GM12874 (cell line): ENCODE data around the gene NRM.
A peak's percentile ranks its signal among the peaks of the same experiment; 100 is the strongest.

Experiments used
- TF ChIP-seq, protein P1 (sequence below): IDR thresholded peaks from 2 replicates; pipeline ENCODE4 v1.5.1; 2011; ENCODE audit warnings: low read depth, mild to moderate bottlenecking, control low read depth, low read length, moderate library complexity; ENCODE audit not compliant: insufficient read depth

The NRM gene, protein sequence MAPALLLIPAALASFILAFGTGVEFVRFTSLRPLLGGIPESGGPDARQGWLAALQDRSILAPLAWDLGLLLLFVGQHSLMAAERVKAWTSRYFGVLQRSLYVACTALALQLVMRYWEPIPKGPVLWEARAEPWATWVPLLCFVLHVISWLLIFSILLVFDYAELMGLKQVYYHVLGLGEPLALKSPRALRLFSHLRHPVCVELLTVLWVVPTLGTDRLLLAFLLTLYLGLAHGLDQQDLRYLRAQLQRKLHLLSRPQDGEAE

DNA sequence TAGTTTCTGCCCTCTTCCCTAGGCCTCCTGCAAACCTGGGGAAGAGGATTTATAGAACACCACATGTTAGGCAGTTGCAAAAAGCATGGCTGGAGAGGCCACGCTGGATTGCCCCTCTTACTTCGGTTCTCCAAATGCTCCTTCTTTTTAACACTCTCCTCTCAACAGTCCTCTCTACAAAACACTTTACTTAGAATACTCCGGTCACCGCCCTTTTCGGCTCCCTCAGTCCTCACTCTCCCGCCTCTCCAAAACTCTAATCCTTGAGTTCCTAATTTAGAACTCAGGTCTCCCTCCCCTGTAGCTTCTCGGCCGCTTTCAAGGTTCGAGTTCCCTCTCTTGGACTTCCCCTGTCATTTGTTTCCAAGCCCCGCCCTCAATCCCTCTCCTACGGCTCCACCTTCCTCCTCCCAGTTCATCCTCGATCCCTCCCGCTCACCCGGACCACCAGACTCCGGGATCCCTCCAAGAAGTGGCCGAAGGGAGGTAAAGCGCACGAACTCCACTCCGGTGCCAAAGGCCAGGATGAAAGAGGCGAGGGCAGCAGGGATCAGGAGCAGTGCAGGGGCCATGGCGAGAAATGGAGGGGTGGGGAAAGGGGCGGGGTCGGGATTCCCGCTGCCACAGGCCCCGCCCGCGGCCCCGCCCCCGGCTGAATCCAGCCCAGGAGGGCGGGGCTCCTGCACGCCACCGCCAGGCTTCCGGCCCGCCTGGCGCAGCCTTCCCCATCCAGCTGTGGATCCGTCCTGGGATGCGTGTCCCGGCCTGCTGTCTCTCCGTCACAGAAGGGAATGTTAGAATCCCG is at the start of gene NRM:
Gene NRM, minus strand, starts transcription at position 582 of the 805 bp plus-strand sequence. Its CDS starts 10 bp downstream, at position 572.
- TF ChIP-seq, protein P1, sequence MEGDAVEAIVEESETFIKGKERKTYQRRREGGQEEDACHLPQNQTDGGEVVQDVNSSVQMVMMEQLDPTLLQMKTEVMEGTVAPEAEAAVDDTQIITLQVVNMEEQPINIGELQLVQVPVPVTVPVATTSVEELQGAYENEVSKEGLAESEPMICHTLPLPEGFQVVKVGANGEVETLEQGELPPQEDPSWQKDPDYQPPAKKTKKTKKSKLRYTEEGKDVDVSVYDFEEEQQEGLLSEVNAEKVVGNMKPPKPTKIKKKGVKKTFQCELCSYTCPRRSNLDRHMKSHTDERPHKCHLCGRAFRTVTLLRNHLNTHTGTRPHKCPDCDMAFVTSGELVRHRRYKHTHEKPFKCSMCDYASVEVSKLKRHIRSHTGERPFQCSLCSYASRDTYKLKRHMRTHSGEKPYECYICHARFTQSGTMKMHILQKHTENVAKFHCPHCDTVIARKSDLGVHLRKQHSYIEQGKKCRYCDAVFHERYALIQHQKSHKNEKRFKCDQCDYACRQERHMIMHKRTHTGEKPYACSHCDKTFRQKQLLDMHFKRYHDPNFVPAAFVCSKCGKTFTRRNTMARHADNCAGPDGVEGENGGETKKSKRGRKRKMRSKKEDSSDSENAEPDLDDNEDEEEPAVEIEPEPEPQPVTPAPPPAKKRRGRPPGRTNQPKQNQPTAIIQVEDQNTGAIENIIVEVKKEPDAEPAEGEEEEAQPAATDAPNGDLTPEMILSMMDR: no peak

DNA sequence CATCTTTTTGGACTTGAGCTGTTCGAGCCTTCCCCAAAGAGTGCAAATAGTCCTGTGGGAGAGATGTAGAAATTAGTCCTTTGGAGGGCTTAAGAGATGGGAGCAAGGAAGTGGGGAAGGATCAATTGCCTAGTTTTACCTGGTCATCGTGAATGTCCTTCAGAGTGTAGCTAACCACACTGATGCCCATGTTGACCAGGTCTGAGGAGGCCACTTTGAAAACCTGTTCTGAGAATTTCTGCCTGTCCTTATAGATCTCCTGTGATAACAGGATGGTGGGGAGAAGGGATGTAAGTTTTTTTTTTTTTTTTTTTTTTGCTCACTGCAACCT is 49.7 kb upstream of the NRM start:
- TF ChIP-seq, protein P1: no peak

DNA sequence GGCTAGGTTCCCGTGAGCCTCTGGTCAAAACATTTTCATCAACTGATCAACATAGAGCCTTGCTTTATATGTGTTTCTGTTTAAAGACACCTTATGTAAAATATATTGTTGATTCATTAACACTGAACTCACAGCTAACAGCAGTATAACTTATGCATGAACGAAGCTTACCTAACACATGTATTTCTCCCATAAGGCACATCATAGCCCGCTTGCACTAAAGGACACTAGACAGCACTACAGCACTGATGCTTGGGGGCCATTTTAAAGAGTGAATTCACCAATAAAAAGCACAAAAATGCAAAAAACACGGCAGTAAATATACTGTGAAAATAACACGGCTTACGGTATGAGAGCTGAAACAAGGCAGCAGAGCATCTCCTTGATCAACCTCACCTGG is 47.7 kb upstream of the NRM start:
- TF ChIP-seq, protein P1: no peak

DNA sequence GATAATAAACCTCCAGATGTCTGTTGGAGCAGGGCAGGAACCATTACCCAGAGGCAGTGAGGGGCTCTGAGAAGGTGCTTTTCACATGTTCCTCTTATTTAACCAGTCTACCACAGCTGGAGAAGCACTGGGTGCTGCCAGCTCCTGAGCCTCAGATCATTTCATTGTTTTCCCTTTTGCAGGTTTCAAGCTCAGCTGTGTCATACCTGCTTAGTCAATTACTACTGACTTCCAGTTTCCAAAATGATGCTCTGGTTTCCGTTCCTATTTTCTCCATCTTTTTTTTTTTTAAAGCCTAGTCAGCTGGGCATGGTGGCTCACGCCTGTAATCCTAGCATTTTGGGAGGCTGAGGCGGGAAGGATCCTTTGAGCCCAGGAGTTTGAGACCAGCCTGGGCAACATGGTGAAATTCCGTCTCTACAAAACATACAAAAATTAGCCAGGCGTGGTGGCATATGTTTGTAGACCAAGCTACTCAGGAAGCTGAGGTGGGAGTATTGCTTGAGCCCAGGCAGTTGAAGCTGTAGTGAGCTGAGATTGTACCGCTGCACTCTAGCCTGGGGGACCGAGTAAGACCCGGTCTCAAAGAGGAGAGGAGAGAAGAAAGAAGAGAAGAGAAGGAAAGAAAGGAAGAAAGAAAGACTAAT is 45.0 kb upstream of the NRM start:
- TF ChIP-seq, protein P1: no peak

DNA sequence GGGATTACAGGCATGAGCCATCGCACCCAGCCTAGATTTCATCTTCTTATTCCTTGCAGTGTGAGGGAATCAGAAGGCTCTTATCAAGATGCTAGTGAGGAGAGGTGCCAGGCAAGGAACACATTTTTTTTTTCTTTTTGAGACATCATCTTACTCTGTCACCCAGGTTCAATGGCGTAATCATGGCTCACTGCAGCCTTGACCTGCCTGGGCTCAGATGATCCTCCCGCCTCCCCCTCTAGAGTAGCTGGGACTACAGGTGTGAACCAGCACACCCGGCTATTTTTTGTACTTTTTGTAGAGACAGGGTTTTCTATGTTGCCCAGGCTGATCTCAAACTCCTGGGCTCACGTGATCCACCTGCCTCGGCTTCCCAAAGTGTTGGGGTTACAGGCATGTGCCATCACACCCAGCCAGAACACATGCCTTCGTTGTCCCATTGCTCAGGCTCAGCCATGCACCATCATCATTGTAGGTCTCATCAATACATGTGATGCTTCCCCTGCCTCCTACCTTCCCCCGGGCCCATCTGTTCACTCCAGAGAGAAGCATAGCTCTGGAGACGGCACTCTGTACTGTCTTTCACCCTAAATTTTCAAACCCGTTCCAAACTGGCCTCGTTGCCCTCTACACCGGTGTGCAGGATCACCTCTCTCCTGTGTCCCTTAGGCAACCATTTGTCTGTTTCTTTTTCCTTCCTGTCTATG is 41.6 kb upstream of the NRM start:
- TF ChIP-seq, protein P1: no peak

DNA sequence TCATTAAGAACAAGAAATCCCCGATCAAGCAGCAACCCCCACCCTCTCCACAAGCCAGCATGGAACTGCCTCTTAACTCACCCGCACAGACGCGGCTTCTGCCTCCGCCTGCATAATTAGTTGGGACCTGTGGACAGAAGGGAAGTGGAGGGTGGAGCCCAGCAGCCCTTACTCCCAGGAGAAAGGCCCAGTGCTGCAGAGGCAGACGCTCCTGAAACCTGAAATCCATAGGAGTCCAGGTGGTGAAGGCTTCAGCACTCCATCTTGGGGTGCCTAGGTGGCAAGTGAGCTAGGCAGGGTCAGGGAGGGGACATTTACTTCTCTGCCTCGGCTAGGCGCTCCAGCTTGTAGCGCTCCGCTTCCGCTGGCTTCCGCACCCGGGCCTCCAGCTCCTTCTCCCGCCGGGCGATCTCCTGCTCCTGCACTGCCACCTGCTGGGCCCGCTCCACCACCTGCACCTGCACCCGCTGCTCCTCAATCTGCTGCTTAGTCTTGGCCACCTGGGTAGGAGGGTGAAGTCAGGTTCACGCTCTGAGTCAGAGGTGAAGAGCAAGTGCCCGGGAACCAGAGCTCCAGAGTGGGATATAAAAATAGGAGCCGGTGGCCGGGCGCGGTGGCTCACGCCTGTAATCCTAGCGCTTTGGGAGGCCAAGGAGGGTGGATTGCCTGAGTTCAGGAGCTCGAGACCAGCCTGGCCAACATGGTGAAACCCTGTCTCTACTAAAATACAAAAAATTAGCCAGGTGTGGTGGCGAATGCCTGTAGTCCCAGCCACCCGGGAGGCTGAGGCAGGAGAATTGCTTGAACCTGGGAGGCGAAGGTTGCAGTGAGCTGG is 40.0 kb upstream of the NRM start:
- TF ChIP-seq, protein P1: peak; percentile 87
